ENCODE data around the gene KRT3.
A peak's percentile ranks its signal among the peaks of the same experiment; 100 is the strongest.
"Not testable (repeated sequence)": the region's sequence is repeated elsewhere in the genome, so short reads cannot be mapped to it uniquely, and the experiment has no call there.

The KRT3 gene

GRCh38 chr12:52756281-52756960, 39.5 kb downstream of the KRT3 start:
- no peak for DNase-seq
- no peak for TF ChIP-seq POLR2A (IDR thresholded peaks at IDR 0.05; ENCODE audit: low read length)
- TF ChIP-seq GATA1 (IDR thresholded peaks at IDR 0.05; ENCODE audit: low read depth, low read length): no peak

DNA sequence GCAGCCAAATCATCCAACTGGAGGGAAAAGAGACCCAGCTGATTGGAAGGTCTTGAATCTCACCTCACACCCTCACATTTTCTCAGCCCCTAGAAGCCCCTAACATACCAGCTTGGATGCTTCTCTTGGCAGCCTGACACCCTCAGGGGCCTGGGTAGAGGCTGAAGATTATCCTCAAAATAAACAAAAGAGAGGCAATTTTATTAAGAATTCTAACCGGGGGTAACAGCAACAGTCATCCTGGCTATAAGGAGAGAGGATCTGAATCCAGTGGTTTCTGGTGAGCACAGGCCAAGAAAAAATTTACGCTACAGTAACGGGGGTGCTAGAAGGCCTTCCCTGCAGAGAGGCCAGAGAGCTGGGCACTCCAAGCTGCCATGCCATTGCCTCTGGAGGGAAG, 40.4 kb downstream of the KRT3 start:
- TF ChIP-seq GATA1 (IDR thresholded peaks at IDR 0.05; ENCODE audit: low read depth, low read length) (no peak), POLR2A (IDR thresholded peaks at IDR 0.05; ENCODE audit: low read length) (no peak)
- DNase-seq: no peak

- no peak for TF ChIP-seq GATA1 (IDR thresholded peaks at IDR 0.05; ENCODE audit: low read depth, low read length)
- no peak for TF ChIP-seq POLR2A (IDR thresholded peaks at IDR 0.05; ENCODE audit: low read length)
- DNase-seq: no peak
Observed at GRCh38 chr12:52754135-52754534, 41.8 kb downstream of the KRT3 start.

GRCh38 chr12:52753283-52753682, 42.6 kb downstream of the KRT3 start:
- no peak for TF ChIP-seq GATA1 (IDR thresholded peaks at IDR 0.05; ENCODE audit: low read depth, low read length)
- TF ChIP-seq POLR2A (IDR thresholded peaks at IDR 0.05; ENCODE audit: low read length): no peak
- no peak for DNase-seq

DNA sequence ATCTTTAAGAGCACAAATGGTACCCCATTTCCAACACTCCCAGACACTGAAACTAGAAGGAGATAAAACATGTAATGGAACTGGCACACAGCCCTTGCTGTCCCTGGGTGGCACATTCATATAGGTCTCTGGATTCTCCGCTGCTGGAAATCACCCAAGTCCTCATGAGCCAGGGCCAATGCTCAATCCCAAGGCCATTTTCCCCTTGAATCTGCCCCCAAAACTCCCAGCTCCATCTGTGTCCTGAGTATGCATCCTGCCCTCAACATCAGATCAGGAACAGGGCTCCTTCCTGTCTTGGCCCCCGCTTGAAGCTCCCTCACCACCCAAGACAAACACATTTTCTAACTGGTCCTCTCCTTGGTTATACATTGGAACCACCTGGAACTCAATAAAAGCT, 43.4 kb downstream of the KRT3 start:
- TF ChIP-seq GATA1 (IDR thresholded peaks at IDR 0.05; ENCODE audit: low read depth, low read length) (no peak), POLR2A (IDR thresholded peaks at IDR 0.05; ENCODE audit: low read length) (no peak)
- DNase-seq: no peak

GRCh38 chr12:52751795-52752194, 44.1 kb downstream of the KRT3 start:
- TF ChIP-seq POLR2A (IDR thresholded peaks at IDR 0.05; ENCODE audit: low read length) (no peak), GATA1 (IDR thresholded peaks at IDR 0.05; ENCODE audit: low read depth, low read length) (no peak)
- no peak for DNase-seq

- DNase-seq: not testable (repeated sequence)
Observed at GRCh38 chr12:52750532-52750931, 45.4 kb downstream of the KRT3 start.

- TF ChIP-seq GATA1 (IDR thresholded peaks at IDR 0.05; ENCODE audit: low read depth, low read length) (no peak), POLR2A (IDR thresholded peaks at IDR 0.05; ENCODE audit: low read length) (no peak)
- no peak for DNase-seq
Observed at GRCh38 chr12:52749827-52750226, 46.1 kb downstream of the KRT3 start.

GRCh38 chr12:52748578-52748977, 47.3 kb downstream of the KRT3 start:
- DNase-seq: no peak
- no peak for TF ChIP-seq GATA1 (IDR thresholded peaks at IDR 0.05; ENCODE audit: low read depth, low read length)
- no peak for TF ChIP-seq POLR2A (IDR thresholded peaks at IDR 0.05; ENCODE audit: low read length)

DNA sequence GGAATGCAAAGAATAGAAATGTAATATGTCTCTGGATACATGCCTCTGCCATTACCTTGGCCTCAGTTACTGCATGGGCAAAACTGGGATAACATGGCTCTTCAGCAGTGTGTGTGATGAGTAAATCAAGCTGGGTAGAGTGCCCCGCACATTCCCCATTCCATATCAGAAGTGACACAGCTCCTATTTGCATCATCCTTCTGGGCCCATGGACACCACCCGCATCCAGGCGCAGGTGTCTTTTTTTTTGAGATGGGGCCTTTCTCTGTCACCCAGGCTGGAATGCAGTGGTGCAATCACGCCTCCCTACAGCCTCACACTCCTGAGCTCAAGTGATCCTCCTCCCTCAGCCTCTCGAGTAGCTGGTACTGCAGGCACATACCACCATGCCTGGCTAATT, 50.4 kb downstream of the KRT3 start:
- TF ChIP-seq POLR2A (IDR thresholded peaks at IDR 0.05; ENCODE audit: low read length): no peak
- TF ChIP-seq GATA1 (IDR thresholded peaks at IDR 0.05; ENCODE audit: low read depth, low read length): no peak

DNA sequence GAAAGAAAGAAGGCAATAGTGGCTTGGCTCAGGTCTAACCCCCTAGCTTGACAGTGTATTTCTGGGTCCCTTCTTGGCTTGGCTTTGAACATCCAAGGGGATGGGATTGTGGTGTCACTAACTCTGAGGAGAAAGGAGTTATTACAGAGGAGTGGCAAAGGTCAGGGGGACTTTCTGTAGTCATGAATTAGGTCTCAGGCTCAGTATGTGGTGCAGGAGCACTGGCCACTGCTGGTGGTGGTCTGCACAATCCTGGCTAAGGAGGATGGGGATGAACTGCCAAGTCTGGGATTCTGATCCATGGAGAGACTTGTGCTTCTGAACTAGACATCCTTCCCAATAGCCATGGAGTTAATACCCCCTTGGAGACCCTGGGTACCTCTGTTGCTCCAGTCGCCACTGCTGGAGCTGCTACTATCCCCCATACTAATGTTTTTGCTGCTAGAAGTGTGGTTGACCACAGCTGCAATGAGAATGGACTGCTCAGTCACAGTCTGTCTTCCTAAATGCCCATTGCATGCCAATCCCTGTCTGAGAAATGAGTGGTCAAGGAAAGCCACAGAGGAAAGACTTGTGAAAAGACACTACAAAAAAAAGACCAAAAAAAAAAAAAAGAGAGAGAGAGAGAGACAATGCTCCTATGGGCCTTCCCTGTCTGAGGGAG, 51.3 kb downstream of the KRT3 start:
- no peak for DNase-seq

More for the DNA sequence above, 50.4 kb downstream of the KRT3 start:
- DNase-seq: no peak

DNA sequence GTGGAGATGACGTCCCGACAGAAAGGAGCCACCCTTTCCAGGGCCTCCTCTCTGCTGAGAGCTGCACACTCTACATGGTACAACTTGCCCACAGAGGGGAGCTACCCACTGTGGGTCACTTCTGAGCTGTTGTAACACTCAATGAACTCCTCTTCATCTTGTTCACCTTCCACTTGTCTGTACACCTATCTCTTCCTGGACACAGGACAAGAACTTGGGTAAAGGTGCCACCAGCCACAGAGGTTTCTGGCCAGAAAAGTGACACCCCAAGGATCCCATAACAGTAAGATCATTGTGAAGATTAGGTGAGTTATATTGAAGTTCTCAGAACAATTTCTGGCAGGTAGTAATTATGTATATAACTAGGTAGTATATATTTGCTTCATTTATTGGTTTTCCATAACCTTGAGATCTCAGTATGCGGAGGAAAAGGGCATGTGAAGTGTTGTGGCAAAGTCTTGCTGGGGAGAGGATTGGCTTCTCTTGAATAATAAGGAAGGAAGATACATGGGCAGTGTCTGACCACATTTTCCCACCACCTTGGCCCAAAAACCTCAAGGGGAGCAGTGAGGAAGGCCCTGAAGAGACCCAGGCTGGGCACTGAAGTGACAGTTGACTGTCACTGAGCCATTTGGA, 53.0 kb downstream of the KRT3 start:
- peak in 1 of 2 experiments; percentile 12 for DNase-seq
- TF ChIP-seq POLR2A (IDR thresholded peaks at IDR 0.05; ENCODE audit: low read length) (no peak), GATA1 (IDR thresholded peaks at IDR 0.05; ENCODE audit: low read depth, low read length) (no peak)

More for the DNA sequence above, 51.3 kb downstream of the KRT3 start:
- TF ChIP-seq GATA1 (IDR thresholded peaks at IDR 0.05; ENCODE audit: low read depth, low read length) (no peak), POLR2A (IDR thresholded peaks at IDR 0.05; ENCODE audit: low read length) (no peak)

DNA sequence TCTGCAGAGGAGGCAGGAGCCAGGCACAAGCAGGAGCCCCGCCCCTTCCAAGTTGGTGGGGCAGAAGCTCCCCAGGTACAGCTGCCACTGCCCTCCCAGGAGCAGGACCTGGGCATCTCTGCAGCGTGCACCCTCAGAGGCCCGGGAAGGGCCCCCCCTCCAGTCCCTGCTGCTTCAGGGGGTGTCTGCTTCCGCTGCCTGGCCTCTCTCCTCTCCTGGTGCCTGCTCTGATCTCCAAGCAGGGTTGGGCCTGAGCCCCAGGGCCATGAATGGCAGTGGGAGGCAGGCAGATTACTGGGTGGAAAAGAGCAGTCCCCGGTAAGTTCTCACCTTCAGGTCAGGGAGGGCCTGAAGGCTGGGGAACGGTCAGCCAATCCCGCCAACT, 53.7 kb downstream of the KRT3 start:
- no peak for TF ChIP-seq GATA1 (IDR thresholded peaks at IDR 0.05; ENCODE audit: low read depth, low read length)
- no peak for TF ChIP-seq POLR2A (IDR thresholded peaks at IDR 0.05; ENCODE audit: low read length)
- DNase-seq: no peak

- peak; percentile 70 to 80 for DNase-seq
- no peak for TF ChIP-seq GATA1 (IDR thresholded peaks at IDR 0.05; ENCODE audit: low read depth, low read length)
Observed at GRCh38 chr12:52741375-52742195, 54.3 kb downstream of the KRT3 start.

All from erythroblast (primary cell).